HepG2 (cell line): ENCODE results near the gene PIK3C2B. TPM values are rescaled to one million over a fixed set of nuclear protein-coding genes. Genes with fewer than 3 reads are reported as not detected.

ENCODE experiments used
- ATAC-seq: fragments of 200-7000 bp; cut with Tn5 transposase; 3 replicates; pipeline ENCODE4 v1.9.1; 2020; ENCODE audit warnings: mild to moderate bottlenecking, moderate library complexity
- BruUV-seq: library from RNA; stranded (reverse); fragments of 400-500 nt; replicated peaks from 2 replicates; lab custom pipeline; 2021; lab: Mats Ljungman, UMichigan
- CTCF ChIA-PET: fragments of 300-600 bp; formaldehyde crosslinking; extraction: SDS; loops from one replicate; lab custom pipeline; 2021; ENCODE audit warnings: low total read pairs, inconsistent platforms, low intra/inter-chr PET ratio; lab: Yijun Ruan, JAX
- POLR2A ChIA-PET: fragments of 350-600 bp; sonication (Branson Sonifier 250); formaldehyde crosslinking; loops from one replicate; lab custom pipeline; 2020; ENCODE audit warnings: antibody characterized with exemption, inconsistent platforms; lab: Yijun Ruan, JAX
- DNase-seq: peaks from one replicate; pipeline ENCODE4 v3.0.0-alpha.2; 2015; ENCODE audit warnings: low spot score
- FAIRE-seq: peaks from 3 replicates; lab custom pipeline; 2011; peaks lifted over from hg19 to GRCh38; lab: Jason Lieb, UNC
- H2AFZ ChIP-seq: one replicate; pipeline ENCODE4 v1.6.1; 2011; ENCODE audit warnings: low read length, inconsistent platforms
- H3K27ac ChIP-seq: fragments of 300-600 bp; 3 replicates; pipeline ENCODE4 v1.8.0; 2011; ENCODE audit warnings: mixed run types, mild to moderate bottlenecking, mixed read lengths, low read length, inconsistent platforms; ENCODE audit not compliant: insufficient read depth; ENCODE audit errors: extremely low read length
- H3K27me3 ChIP-seq, 2 experiments: fragments of 200-600 bp in 1 of 2; 2 replicates in 1 of 2; 3 replicates in 1 of 2; pipeline versions ENCODE4 v1.6.0 to v1.8.0; 2011; ENCODE audit warnings: low read length in 2 of 2, mild to moderate bottlenecking in 2 of 2, moderate library complexity in 2 of 2, inconsistent platforms in 1 of 2; ENCODE audit not compliant: insufficient read depth in 2 of 2, control insufficient read depth in 1 of 2
- H3K36me3 ChIP-seq, 2 experiments: fragments of 200-600 bp in 1 of 2; replicated peaks in 1 of 2; 2 replicates in 1 of 2; 3 replicates in 1 of 2; pipeline versions ENCODE4 v1.5.1 to v1.8.0; 2011; ENCODE audit warnings: low read length in 2 of 2, inconsistent platforms in 1 of 2; ENCODE audit not compliant: insufficient read depth in 2 of 2, control insufficient read depth in 1 of 2
- H3K4me1 ChIP-seq: 2 replicates; pipeline ENCODE4 v1.5.1; 2012; ENCODE audit warnings: low read length, inconsistent platforms; ENCODE audit not compliant: insufficient read depth
- H3K4me2 ChIP-seq: 2 replicates; pipeline ENCODE4 v1.6.0; 2011; ENCODE audit warnings: low read depth, low read length, inconsistent platforms
- H3K4me3 ChIP-seq, 3 experiments: fragments of 200-600 bp in 1 of 3; sonication (generic), shearing (Covaris generic) in 1 of 3; replicated peaks in 1 of 3; 2 replicates each; pipeline ENCODE4 v1.5.1; 2011 to 2016; ENCODE audit warnings: low read length in 3 of 3, inconsistent platforms in 2 of 3, low read depth in 2 of 3, mild to moderate bottlenecking in 2 of 3, control low read depth in 1 of 3, mixed read lengths in 1 of 3; ENCODE audit not compliant: insufficient read depth in 1 of 3
- H3K79me2 ChIP-seq: one replicate; pipeline ENCODE4 v1.6.1; 2011; ENCODE audit warnings: low read length, inconsistent platforms; ENCODE audit not compliant: insufficient read depth
- H3K9ac ChIP-seq: 2 replicates; pipeline ENCODE4 v1.6.0; 2011; ENCODE audit warnings: mild to moderate bottlenecking, low read depth, low read length, inconsistent platforms; ENCODE audit not compliant: insufficient read depth
- H3K9me3 ChIP-seq: 2 replicates; pipeline ENCODE4 v1.5.1; 2012; ENCODE audit warnings: mild to moderate bottlenecking, low read length
- H4K20me1 ChIP-seq: 2 replicates; pipeline ENCODE4 v1.6.0; 2011; ENCODE audit warnings: inconsistent platforms, mild to moderate bottlenecking, low read length, moderate library complexity; ENCODE audit not compliant: insufficient read depth
- HIC2 ChIP-seq: sonication (generic); formaldehyde crosslinking; IDR thresholded peaks from 2 replicates; pipeline ENCODE4 v1.9.0; 2022; ENCODE audit warnings: low read depth, missing genetic modification reagents
- HNRNPK ChIP-seq: fragments of 200-400 bp; formaldehyde crosslinking; IDR thresholded peaks from 2 replicates; pipeline ENCODE4 v1.6.1; 2018; ENCODE audit warnings: low read length, low read depth, moderate library complexity, mild to moderate bottlenecking; ENCODE audit not compliant: poor library complexity, severe bottlenecking
- IRX3 ChIP-seq: sonication (generic); formaldehyde crosslinking; IDR thresholded peaks from 2 replicates; pipeline ENCODE4 v1.8.1; 2023; ENCODE audit warnings: mild to moderate bottlenecking, low read depth, missing genetic modification reagents, borderline replicate concordance
- MEIS2 ChIP-seq: sonication (generic); formaldehyde crosslinking; IDR thresholded peaks from 2 replicates; pipeline ENCODE4 v1.9.0; 2021; ENCODE audit warnings: mild to moderate bottlenecking, missing genetic modification reagents
- NFKB2 ChIP-seq: sonication (generic); formaldehyde crosslinking; IDR thresholded peaks from 2 replicates; pipeline ENCODE4 v1.4.0; 2020; ENCODE audit warnings: missing genetic modification reagents, borderline replicate concordance
- ZNF460 ChIP-seq: sonication (generic); formaldehyde crosslinking; IDR thresholded peaks from 2 replicates; pipeline ENCODE4 v1.5.1; 2020; ENCODE audit warnings: missing genetic modification reagents, mild to moderate bottlenecking, borderline replicate concordance
- WGBS: methylation state at CpG from one replicate; pipeline ENCODE4 v1.1.6; 2017; ENCODE audit warnings: low lambda C conversion rate; 5-methylcytosine and 5-hydroxymethylcytosine counted together
- in situ Hi-C: cut with HindIII; loops from 2 replicates; pipeline ENCODE4 v1.10.0; 2017; ENCODE audit warnings: low pct_unique_long_range_greater_than_20kb; ENCODE audit not compliant: extremely low pct_ligation_motif_present
- intact Hi-C: fragments of 100-400 bp; cut with micrococcal nuclease; formaldehyde crosslinking; loops from one replicate; pipeline ENCODE4 v1.10.0; 2022; ENCODE audit not compliant: unreplicated experiment
- polyA plus RNA-seq, 8 experiments: library from polyadenylated mRNA; depleted of rRNA in 3 of 8; stranded (reverse) in 7 of 8; unstranded in 1 of 8; fragments of >200 nt; fragmentation: Illumina TruSeq in 4 of 8; extraction: Trizol in 4 of 8; gene quantifications; 2 replicates each; pipeline versions ENCODE4 v1.2.1 to v1.2.3, GENCODE V29; 2011 to 2016; ENCODE audit warnings: low read depth in 4 of 8, missing spikeins in 1 of 8, mixed read lengths in 1 of 8; ENCODE audit not compliant: insufficient read depth in 1 of 8
- total RNA-seq, 5 experiments: library from RNA; depleted of rRNA; stranded (reverse); fragments of >200 nt; fragmentation: Illumina TruSeq; extraction: Trizol; gene quantifications; 2 replicates each; pipeline ENCODE4 v1.2.3, GENCODE V29; 2016; ENCODE audit warnings: low read depth in 1 of 5

Gene PIK3C2B
- total and polyA plus RNA-seq, 2 of the 13 experiments (the other 11 are each of a cell fraction or from before 2014, with no cell fraction given), result 3.4 to 4.5 TPM

- 81% methylated on average over 7 of the region's 8 CpGs for WGBS
- CTCF ChIA-PET, result interaction anchor here (1.5 kb wide), 1 partner anchor 52 kb away, joined by 3 read pairs; no protein-coding TSS in a partner anchor
- DNase-seq (no peak), ATAC-seq (no peak), FAIRE-seq (no peak)
- no peaks in the 10 kb centered on the region for H3K9me3 ChIP-seq
- H3K36me3 ChIP-seq, result peaks cover 0 to 4% of the 10 kb centered on the region in 2 experiments; a peak in 2 of 5 replicates
- TF ChIP-seq NFKB2 (no peak), HIC2 (CRISPR knock-in tag) (no peak), ZNF460 (CRISPR knock-in tag) (no peak), HNRNPK (no peak), IRX3 (CRISPR knock-in tag) (no peak), MEIS2 (no peak)
- no peaks in the 10 kb centered on the region for H3K79me2 ChIP-seq
- POLR2A ChIA-PET, result no interaction called here
- no TSS peak for BruUV-seq
- no peak overlapping the region for H3K9ac ChIP-seq
- H3K27me3 ChIP-seq, result no peaks in the 10 kb centered on the region
- H3K27ac ChIP-seq, result no peak overlapping the region
- H4K20me1 ChIP-seq, result no peaks in the 10 kb centered on the region
- no peak overlapping the region for H3K4me2 ChIP-seq
- intact Hi-C loops, result no loop called here
- no peak overlapping the region for H3K4me3 ChIP-seq
- H2AFZ ChIP-seq, result no peak overlapping the region
- in situ Hi-C loops, result no loop called here
- peaks cover 12% of the 10 kb centered on the region for H3K4me1 ChIP-seq
These were observed 43.1 kb downstream of the PIK3C2B start for GRCh38 chr1:204451352-204452124.
